ENCODE data around the gene CLMP. TPM values are rescaled to one million over a fixed set of nuclear protein-coding genes. Genes with fewer than 3 reads are reported as not detected.

The CLMP gene
- total and polyA plus RNA-seq, 2 experiments from 2014 or later = 7.1 to 18.4 TPM

GRCh38 chr11:123239191-123240150 lies 44.4 kb upstream of the CLMP start:
- ATAC-seq (no peak; the same call in 2 of the 3 replicates), DNase-seq (ENCODE audit: low spot score) (no peak)
- peaks cover 11% of the 10 kb centered on the region; the same call in 1 of the 2 replicates for H3K9me2 ChIP-seq (ENCODE audit: insufficient read depth)
- peaks cover 15% of the 10 kb centered on the region for H3K4me1 ChIP-seq (ENCODE audit: insufficient read depth)
- H3K27ac ChIP-seq (ENCODE audit: low read depth) = no peak overlapping the region
- H3K4me3 ChIP-seq = no peak overlapping the region
- H4K20me1 ChIP-seq (replicated peaks; ENCODE audit: insufficient read depth) = no peaks in the 10 kb centered on the region
- peaks cover 4% of the 10 kb centered on the region; the same call in 1 of the 2 replicates for H3F3A ChIP-seq (replicated peaks; ENCODE audit: low read depth)
- Mint-ChIP-seq H3K27ac (no peak overlapping the region), H3K9me3 (no peaks in the 10 kb centered on the region), H3K4me3 (no peak overlapping the region), H3K4me1 (peaks cover 15% of the 10 kb centered on the region), H3K27me3 (ENCODE audit: insufficient read depth, low read depth, poor library complexity) (peaks cover 2% of the 10 kb centered on the region), H3K36me3 (ENCODE audit: low read depth) (no peaks in the 10 kb centered on the region)
- H3K79me2 ChIP-seq (replicated peaks; ENCODE audit: insufficient read depth) = no peaks in the 10 kb centered on the region
- no peaks in the 10 kb centered on the region for H3K27me3 ChIP-seq (ENCODE audit: insufficient read depth)
- H3K36me3 ChIP-seq (ENCODE audit: insufficient read depth) = no peaks in the 10 kb centered on the region
- no peak overlapping the region for H2AFZ ChIP-seq
- TF ChIP-seq ZNF114 (CRISPR knock-in tag; IDR thresholded peaks at IDR 0.05) = no peak
- TF ChIP-seq, protein P1, sequence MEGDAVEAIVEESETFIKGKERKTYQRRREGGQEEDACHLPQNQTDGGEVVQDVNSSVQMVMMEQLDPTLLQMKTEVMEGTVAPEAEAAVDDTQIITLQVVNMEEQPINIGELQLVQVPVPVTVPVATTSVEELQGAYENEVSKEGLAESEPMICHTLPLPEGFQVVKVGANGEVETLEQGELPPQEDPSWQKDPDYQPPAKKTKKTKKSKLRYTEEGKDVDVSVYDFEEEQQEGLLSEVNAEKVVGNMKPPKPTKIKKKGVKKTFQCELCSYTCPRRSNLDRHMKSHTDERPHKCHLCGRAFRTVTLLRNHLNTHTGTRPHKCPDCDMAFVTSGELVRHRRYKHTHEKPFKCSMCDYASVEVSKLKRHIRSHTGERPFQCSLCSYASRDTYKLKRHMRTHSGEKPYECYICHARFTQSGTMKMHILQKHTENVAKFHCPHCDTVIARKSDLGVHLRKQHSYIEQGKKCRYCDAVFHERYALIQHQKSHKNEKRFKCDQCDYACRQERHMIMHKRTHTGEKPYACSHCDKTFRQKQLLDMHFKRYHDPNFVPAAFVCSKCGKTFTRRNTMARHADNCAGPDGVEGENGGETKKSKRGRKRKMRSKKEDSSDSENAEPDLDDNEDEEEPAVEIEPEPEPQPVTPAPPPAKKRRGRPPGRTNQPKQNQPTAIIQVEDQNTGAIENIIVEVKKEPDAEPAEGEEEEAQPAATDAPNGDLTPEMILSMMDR (conservative IDR thresholded peaks at IDR 0.05; ENCODE audit: low read depth in 2 of 2) = no peak
- H3K4me2 ChIP-seq = no peak overlapping the region

- Histone ChIP-seq H3K36me3 (ENCODE audit: insufficient read depth) (no peaks in the 10 kb centered on the region), H3K79me2 (replicated peaks; ENCODE audit: insufficient read depth) (no peaks in the 10 kb centered on the region), H3F3A (replicated peaks; ENCODE audit: low read depth) (peaks cover 5% of the 10 kb centered on the region; the same call in 1 of the 2 replicates), H3K4me2 (no peak overlapping the region), H3K27ac (ENCODE audit: low read depth) (no peak overlapping the region), H3K4me1 (ENCODE audit: insufficient read depth) (peaks cover 5% of the 10 kb centered on the region; the same call in 1 of the 2 replicates), H3K9me2 (ENCODE audit: insufficient read depth) (peaks cover 11% of the 10 kb centered on the region; the same call in 1 of the 2 replicates), H4K20me1 (replicated peaks; ENCODE audit: insufficient read depth) (no peaks in the 10 kb centered on the region), H2AFZ (no peak overlapping the region), H3K27me3 (ENCODE audit: insufficient read depth) (no peaks in the 10 kb centered on the region), H3K4me3 (no peak overlapping the region)
- ATAC-seq (no peak), DNase-seq (ENCODE audit: low spot score) (no peak)
- H3K9me3 Mint-ChIP-seq = no peaks in the 10 kb centered on the region
- no peak overlapping the region for H3K4me3 Mint-ChIP-seq
- H3K36me3 Mint-ChIP-seq (ENCODE audit: low read depth) = no peaks in the 10 kb centered on the region
- peaks cover 2% of the 10 kb centered on the region for H3K27me3 Mint-ChIP-seq (ENCODE audit: insufficient read depth, low read depth, poor library complexity)
- H3K4me1 Mint-ChIP-seq = peaks cover 5% of the 10 kb centered on the region
- no peak overlapping the region for H3K27ac Mint-ChIP-seq
- TF ChIP-seq ZNF114 (CRISPR knock-in tag; IDR thresholded peaks at IDR 0.05) (no peak), ZNF462 (CRISPR knock-in tag; IDR thresholded peaks at IDR 0.05) (no peak), NANOG (IDR thresholded peaks at IDR 0.05; ENCODE audit: borderline replicate concordance) (no peak), CREB1 (CRISPR knock-in tag; IDR thresholded peaks at IDR 0.05; ENCODE audit: low read depth) (no peak), EZH2phosphoT487 (IDR thresholded peaks at IDR 0.05; ENCODE audit: unreplicated experiment) (no peak), STAT1 (IDR thresholded peaks at IDR 0.05; ENCODE audit: unreplicated experiment) (no peak)
- TF ChIP-seq, protein P1 (conservative IDR thresholded peaks at IDR 0.05; ENCODE audit: low read depth in 2 of 2) = no peak
Measured at GRCh38 chr11:123238297-123238696, 43.2 kb upstream of the CLMP start.
